NCI-H1694 treated with DMSO at 0.1 percent for 48 hours (cell line): ENCODE measurements around the gene IKZF3.
"Not testable (repeated sequence)": the region's sequence is repeated elsewhere in the genome, so short reads cannot be mapped to it uniquely, and the experiment has no call there.

ENCODE experiments used
- DNase-seq: peaks from one replicate; lab custom pipeline; 2025; lab: John Stamatoyannopoulos, UW

The IKZF3 gene

GRCh38 chr17:39754958-39755553 lies 109.1 kb downstream of the IKZF3 start:
- DNase-seq, result no peak

- peak; percentile 60 for DNase-seq
These were observed 109.8 kb downstream of the IKZF3 start for GRCh38 chr17:39754161-39754957.

- peak; percentile 60 for DNase-seq
These were observed 110.5 kb downstream of the IKZF3 start for GRCh38 chr17:39753514-39754160.

GRCh38 chr17:39752241-39752881 lies 111.8 kb downstream of the IKZF3 start:
- DNase-seq, result no peak

GRCh38 chr17:39751637-39752036 lies 112.5 kb downstream of the IKZF3 start:
- DNase-seq, result no peak

GRCh38 chr17:39751016-39751543 lies 113.0 kb downstream of the IKZF3 start:
- DNase-seq, result no peak

GRCh38 chr17:39750131-39751015 lies 113.7 kb downstream of the IKZF3 start:
- DNase-seq, result no peak

- DNase-seq, result not testable (repeated sequence)
These were observed 115.6 kb downstream of the IKZF3 start for GRCh38 chr17:39748444-39749034.

GRCh38 chr17:39747745-39748144 lies 116.4 kb downstream of the IKZF3 start:
- no peak for DNase-seq

GRCh38 chr17:39746145-39746461 lies 118.0 kb downstream of the IKZF3 start:
- no peak for DNase-seq

- DNase-seq, result no peak
These were observed 118.6 kb downstream of the IKZF3 start for GRCh38 chr17:39745335-39746144.

GRCh38 chr17:39744836-39745215 lies 119.3 kb downstream of the IKZF3 start:
- no peak for DNase-seq

GRCh38 chr17:39744075-39744835 lies 119.9 kb downstream of the IKZF3 start:
- no peak for DNase-seq

GRCh38 chr17:39742856-39743436 lies 121.2 kb downstream of the IKZF3 start:
- no peak for DNase-seq

- DNase-seq, result no peak
These were observed 121.8 kb downstream of the IKZF3 start for GRCh38 chr17:39742126-39742855.

GRCh38 chr17:39740357-39741111 lies 123.6 kb downstream of the IKZF3 start:
- DNase-seq, result no peak

GRCh38 chr17:39739885-39740356 lies 124.2 kb downstream of the IKZF3 start:
- DNase-seq, result no peak
